ENCODE data around the gene UBE2D2. TPM values are rescaled to one million over a fixed set of nuclear protein-coding genes. Genes with fewer than 3 reads are reported as not detected.

Gene UBE2D2
- total RNA-seq, 1 experiment from 2014 or later, result 193 TPM

GRCh38 chr5:139664086-139664693 is 103.1 kb downstream of the UBE2D2 start:
- Mint-ChIP-seq H3K4me1 (ENCODE audit: low read depth, unreplicated experiment) (peaks cover 1% of the 10 kb centered on the region), H3K27me3 (ENCODE audit: insufficient read depth, unreplicated experiment) (no peaks in the 10 kb centered on the region), H3K27ac (ENCODE audit: unreplicated experiment) (no peak overlapping the region), H3K36me3 (ENCODE audit: insufficient read depth, unreplicated experiment) (peaks cover 13% of the 10 kb centered on the region), H3K9me3 (ENCODE audit: unreplicated experiment) (no peaks in the 10 kb centered on the region), H3K4me3 (ENCODE audit: unreplicated experiment) (no peak overlapping the region)
- POLR2A ChIA-PET, result no interaction called here
- H3K4me1 ChIP-seq, result peaks cover 7% of the 10 kb centered on the region
- no peak for TF ChIP-seq CTCF (IDR thresholded peaks at IDR 0.05; ENCODE audit: insufficient read depth in 1 of 2, low read depth in 1 of 2, low read length in 1 of 2, severe bottlenecking in 1 of 2, unreplicated experiment in 1 of 2)
- intact Hi-C loops (cut with micrococcal nuclease; ENCODE audit: unreplicated experiment), result no loop called here
- no peak overlapping the region for H3K4me3 ChIP-seq (ENCODE audit: low read depth, low read length)
- H3K36me3 ChIP-seq (ENCODE audit: control insufficient read depth, insufficient read depth, low read length), result peaks cover 4% of the 10 kb centered on the region
- no peaks in the 10 kb centered on the region for H3K27me3 ChIP-seq (replicated peaks; ENCODE audit: control insufficient read depth, insufficient read depth, low read length)
- no TSS peak for BruUV-seq (replicated peaks)
- no peaks in the 10 kb centered on the region for H3K9me3 ChIP-seq
- CTCF ChIA-PET, result no interaction called here
- no peak for DNase-seq

GRCh38 chr5:139664727-139665351 is 103.7 kb downstream of the UBE2D2 start:
- H3K4me1 Mint-ChIP-seq (ENCODE audit: low read depth, unreplicated experiment), result no peaks in the 10 kb centered on the region
- CTCF ChIA-PET, result no interaction called here
- Histone ChIP-seq H3K9me3 (no peaks in the 10 kb centered on the region), H3K36me3 (ENCODE audit: control insufficient read depth, insufficient read depth, low read length) (peaks cover 4% of the 10 kb centered on the region), H3K4me3 (ENCODE audit: low read depth, low read length) (no peak overlapping the region), H3K27me3 (replicated peaks; ENCODE audit: control insufficient read depth, insufficient read depth, low read length) (no peaks in the 10 kb centered on the region), H3K4me1 (peaks cover 4% of the 10 kb centered on the region)
- H3K27ac Mint-ChIP-seq (ENCODE audit: unreplicated experiment), result no peak overlapping the region
- intact Hi-C loops (cut with micrococcal nuclease; ENCODE audit: unreplicated experiment), result no loop called here
- BruUV-seq (replicated peaks), result no TSS peak
- peaks cover 18% of the 10 kb centered on the region for H3K36me3 Mint-ChIP-seq (ENCODE audit: insufficient read depth, unreplicated experiment)
- no peak for TF ChIP-seq CTCF (IDR thresholded peaks at IDR 0.05; ENCODE audit: insufficient read depth in 1 of 2, low read depth in 1 of 2, low read length in 1 of 2, severe bottlenecking in 1 of 2, unreplicated experiment in 1 of 2)
- POLR2A ChIA-PET, result no interaction called here
- H3K27me3 Mint-ChIP-seq (ENCODE audit: insufficient read depth, unreplicated experiment), result no peaks in the 10 kb centered on the region
- no peak overlapping the region for H3K4me3 Mint-ChIP-seq (ENCODE audit: unreplicated experiment)
- no peaks in the 10 kb centered on the region for H3K9me3 Mint-ChIP-seq (ENCODE audit: unreplicated experiment)
- DNase-seq, result no peak

- H3K27me3 ChIP-seq (replicated peaks; ENCODE audit: control insufficient read depth, insufficient read depth, low read length), result no peaks in the 10 kb centered on the region
- no peak overlapping the region for H3K27ac Mint-ChIP-seq (ENCODE audit: unreplicated experiment)
- H3K36me3 ChIP-seq (ENCODE audit: control insufficient read depth, insufficient read depth, low read length), result peaks cover 8% of the 10 kb centered on the region
- H3K27me3 Mint-ChIP-seq (ENCODE audit: insufficient read depth, unreplicated experiment), result no peaks in the 10 kb centered on the region
- ChIA-PET POLR2A (no interaction called here), CTCF (no interaction called here)
- no TSS peak for BruUV-seq (replicated peaks)
- H3K4me3 Mint-ChIP-seq (ENCODE audit: unreplicated experiment), result no peak overlapping the region
- no peak for TF ChIP-seq CTCF (IDR thresholded peaks at IDR 0.05; ENCODE audit: insufficient read depth in 1 of 2, low read depth in 1 of 2, low read length in 1 of 2, severe bottlenecking in 1 of 2, unreplicated experiment in 1 of 2)
- DNase-seq, result no peak
- H3K4me3 ChIP-seq (ENCODE audit: low read depth, low read length), result no peak overlapping the region
- H3K9me3 ChIP-seq, result no peaks in the 10 kb centered on the region
- H3K4me1 Mint-ChIP-seq (ENCODE audit: low read depth, unreplicated experiment), result no peaks in the 10 kb centered on the region
- peaks cover 19% of the 10 kb centered on the region for H3K36me3 Mint-ChIP-seq (ENCODE audit: insufficient read depth, unreplicated experiment)
- H3K9me3 Mint-ChIP-seq (ENCODE audit: unreplicated experiment), result no peaks in the 10 kb centered on the region
- H3K4me1 ChIP-seq, result peaks cover 3% of the 10 kb centered on the region; the same call in 1 of the 2 replicates
- intact Hi-C loops (cut with micrococcal nuclease; ENCODE audit: unreplicated experiment), result no loop called here
These were observed 104.5 kb downstream of the UBE2D2 start for GRCh38 chr5:139665626-139666025.
